GM12878 (cell line): ENCODE results near the gene ANKRD34A. TPM values are rescaled to one million over a fixed set of nuclear protein-coding genes. Genes with fewer than 3 reads are reported as not detected.

Experiments
- ATAC-seq: fragments of 200-7000 bp; cut with Tn5 transposase; 3 replicates; pipeline ENCODE4 v1.9.1; 2020; ENCODE audit warnings: mild to moderate bottlenecking, moderate library complexity
- BruUV-seq: library from RNA; stranded (reverse); fragments of 400-500 nt; replicated peaks from 2 replicates; lab custom pipeline; 2021; lab: Mats Ljungman, UMichigan
- CTCF ChIA-PET: fragments of 300-600 bp; sonication (Branson Sonifier 250); formaldehyde crosslinking; extraction: SDS; loops from one replicate; lab custom pipeline; 2021; ENCODE audit warnings: inconsistent platforms; lab: Yijun Ruan, JAX
- POLR2A ChIA-PET: fragments of 350-600 bp; formaldehyde crosslinking; extraction: SDS; loops from one replicate; lab custom pipeline; 2021; ENCODE audit warnings: inconsistent platforms; lab: Charles Lee
- RAD21 ChIA-PET: fragments of 300-600 bp; sonication (Branson Sonifier 250); formaldehyde crosslinking; loops from one replicate; lab custom pipeline; 2023; ENCODE audit warnings: antibody characterized with exemption; ENCODE audit not compliant: unreplicated experiment; lab: Charles Lee
- SMC1A ChIA-PET: fragments of 300-600 bp; sonication (Branson Sonifier 250); formaldehyde crosslinking; loops from one replicate; lab custom pipeline; 2023; ENCODE audit not compliant: unreplicated experiment, uncharacterized antibody; lab: Charles Lee
- DNase-seq: peaks from one replicate; pipeline ENCODE4 v3.0.0-alpha.2; 2011; ENCODE audit warnings: low read depth, low spot score
- FAIRE-seq: peaks from 3 replicates; lab custom pipeline; 2011; peaks lifted over from hg19 to GRCh38; lab: Jason Lieb, UNC
- H2AFZ ChIP-seq: 2 replicates; pipeline ENCODE4 v1.6.0; 2011; ENCODE audit warnings: low read depth, low read length, control low read depth; ENCODE audit not compliant: control insufficient read depth
- H3K27ac ChIP-seq: 2 replicates; pipeline ENCODE4 v1.5.1; 2011; ENCODE audit warnings: control low read depth; ENCODE audit not compliant: control insufficient read depth, insufficient read depth
- H3K27me3 ChIP-seq, 2 experiments: replicated peaks in 1 of 2; 2 replicates each; pipeline versions ENCODE4 v1.6.0 to v1.6.1; 2011; ENCODE audit warnings: low read length in 1 of 2; ENCODE audit not compliant: control insufficient read depth in 2 of 2, insufficient read depth in 2 of 2
- H3K36me3 ChIP-seq, 2 experiments: 2 replicates each; pipeline ENCODE4 v1.5.1; 2011; ENCODE audit warnings: low read length in 1 of 2; ENCODE audit not compliant: control insufficient read depth in 2 of 2, insufficient read depth in 2 of 2
- H3K4me1 ChIP-seq: 2 replicates; pipeline ENCODE4 v1.6.1; 2011; ENCODE audit warnings: mild to moderate bottlenecking, low read length, moderate library complexity, mixed read lengths; ENCODE audit not compliant: control insufficient read depth, insufficient read depth
- H3K4me2 ChIP-seq: 2 replicates; pipeline ENCODE4 v1.6.0; 2011; ENCODE audit warnings: control low read depth; ENCODE audit not compliant: control insufficient read depth, insufficient read depth
- H3K4me3 ChIP-seq: fragments of 200-600 bp; sonication (generic); 2 replicates; pipeline ENCODE4 v1.5.1; 2016
- H3K79me2 ChIP-seq: 2 replicates; pipeline ENCODE4 v1.6.0; 2011; ENCODE audit warnings: low read length; ENCODE audit not compliant: control insufficient read depth, insufficient read depth
- H3K9ac ChIP-seq: 2 replicates; pipeline ENCODE4 v1.8.0; 2011; ENCODE audit warnings: low read length, control low read depth, mixed read lengths; ENCODE audit not compliant: control insufficient read depth, insufficient read depth
- H3K9me3 ChIP-seq: replicated peaks from 3 replicates; pipeline ENCODE4 v1.5.1; 2011; ENCODE audit warnings: mild to moderate bottlenecking, low read length; ENCODE audit not compliant: control insufficient read depth, insufficient read depth
- H4K20me1 ChIP-seq: 2 replicates; pipeline ENCODE4 v1.6.0; 2011; ENCODE audit not compliant: control insufficient read depth, insufficient read depth
- CTCF ChIP-seq, 3 experiments: IDR thresholded peaks in 2 of 3; conservative IDR thresholded peaks in 1 of 3; 2 replicates each; pipeline ENCODE4 v1.5.1; 2011; ENCODE audit warnings: low read depth in 3 of 3, low read length in 3 of 3, mild to moderate bottlenecking in 3 of 3, control low read depth in 2 of 3, moderate library complexity in 2 of 3, inconsistent platforms in 1 of 3, mixed read lengths in 1 of 3; ENCODE audit not compliant: control insufficient read depth in 2 of 3, insufficient read depth in 1 of 3; ENCODE audit errors: extremely low read depth in 1 of 3
- HSF1 ChIP-seq: fragments of 150-350 bp; IDR thresholded peaks from 2 replicates; pipeline ENCODE4 v1.6.1; 2014; ENCODE audit warnings: mild to moderate bottlenecking, low read depth, low read length
- IRF5 ChIP-seq: fragments of 450-650 bp; IDR thresholded peaks from 2 replicates; pipeline ENCODE4 v1.6.1; 2017; ENCODE audit warnings: borderline replicate concordance
- NR2F1 ChIP-seq: fragments of 450-650 bp; conservative IDR thresholded peaks from 2 replicates; pipeline ENCODE4 v1.6.1; 2017; ENCODE audit warnings: mild to moderate bottlenecking
- PKNOX1 ChIP-seq: fragments of 450-650 bp; IDR thresholded peaks from 2 replicates; pipeline ENCODE4 v1.6.1; 2016; ENCODE audit warnings: mild to moderate bottlenecking
- SREBF1 ChIP-seq: IDR thresholded peaks from 2 replicates; pipeline ENCODE4 v1.6.1; 2012; ENCODE audit warnings: mild to moderate bottlenecking, low read length
- SRF ChIP-seq, 2 experiments: IDR thresholded peaks; 2 replicates each; pipeline ENCODE4 v1.6.1; 2011; ENCODE audit warnings: low read depth in 2 of 2, low read length in 2 of 2, mild to moderate bottlenecking in 1 of 2, moderate library complexity in 1 of 2
- ZNF592 ChIP-seq: fragments of 450-650 bp; IDR thresholded peaks from 2 replicates; pipeline ENCODE4 v1.6.1; 2017; ENCODE audit warnings: mild to moderate bottlenecking, moderate library complexity
- WGBS: methylation state at CpG from one replicate; pipeline ENCODE4 v1.1.6; 2016; ENCODE audit warnings: low lambda C conversion rate; ENCODE audit not compliant: insufficient replicate concordance, insufficient coverage; ENCODE audit errors: missing lambda C conversion rate; 5-methylcytosine and 5-hydroxymethylcytosine counted together
- in situ Hi-C: fragments of 300-500 bp; cut with MboI; formaldehyde crosslinking; loops from 9 replicates; pipeline ENCODE4 v1.14.3; 2018; ENCODE audit warnings: mixed read lengths
- intact Hi-C: fragments of 100-400 bp; cut with micrococcal nuclease; formaldehyde crosslinking; loops from one replicate; pipeline ENCODE4 v1.14.2; 2022; ENCODE audit not compliant: unreplicated experiment
- polyA plus RNA-seq, 11 experiments: library from polyadenylated mRNA; depleted of rRNA in 4 of 11; unstranded in 6 of 11; stranded (reverse) in 5 of 11; fragments of >200 nt; fragmentation: Nextera tagmentation in 4 of 11; fragmentation: Illumina TruSeq in 1 of 11; extraction: Ambion mirVana in 4 of 11; extraction: Trizol in 1 of 11; gene quantifications; 1 replicate in 1 of 11; 2 replicates in 10 of 11; pipeline versions ENCODE4 v1.2.1 to v1.2.3, GENCODE V29; 2011 to 2016; ENCODE audit warnings: inconsistent platforms in 2 of 11, missing spikeins in 2 of 11, low read depth in 1 of 11
- total RNA-seq, 4 experiments: library from RNA; depleted of rRNA in 3 of 4; stranded (reverse); fragments of >200 nt in 3 of 4; fragmentation: Illumina TruSeq in 1 of 4; extraction: Trizol in 1 of 4; gene quantifications; 2 replicates each; pipeline versions ENCODE4 v1.2.1 to v1.2.3, GENCODE V29; 2013 to 2021

The ANKRD34A gene
- total and polyA plus RNA-seq, 10 of the 15 experiments (the other 5 are each of a cell fraction or from before 2014, with no cell fraction given) = 0.40 to 3.5 (median 1.6) TPM

- TF ChIP-seq HSF1 = no peak
- no peak for TF ChIP-seq SREBF1
- TF ChIP-seq NR2F1 = no peak
- no peak for TF ChIP-seq ZNF592
- TF ChIP-seq IRF5 = no peak
- no peak for TF ChIP-seq CTCF (IDR thresholded peaks at IDR 0.05 in 2 of 3, conservative IDR thresholded peaks at IDR 0.05 in 1 of 3; ENCODE audit: control insufficient read depth in 2 of 3, extremely low read depth in 1 of 3, insufficient read depth in 1 of 3, low read depth in 3 of 3, low read length in 3 of 3)
- TF ChIP-seq SRF (IDR thresholded peaks at IDR 0.05; ENCODE audit: low read depth in 2 of 2, low read length in 2 of 2) = no peak
- no peak for TF ChIP-seq PKNOX1
- Histone ChIP-seq H3K4me2 (no peak overlapping the region), H3K27me3 (no peaks in the 10 kb centered on the region), H2AFZ (no peak overlapping the region), H3K4me3 (no peak overlapping the region), H3K4me1 (peaks cover 29% of the 10 kb centered on the region), H3K9ac (no peak overlapping the region), H4K20me1 (no peaks in the 10 kb centered on the region), H3K9me3 (no peaks in the 10 kb centered on the region), H3K79me2 (no peaks in the 10 kb centered on the region), H3K36me3 (no peaks in the 10 kb centered on the region), H3K27ac (peak overlapping the region; percentile 14; the same call in 1 of the 2 replicates)
- intact Hi-C loops = no loop called here
- ChIA-PET CTCF (interaction anchor here (0.8 to 9.4 kb wide), 3 partner anchors 7 to 24 kb away, joined by 3 to 196 read pairs (median 3); partner anchors contain the start of gene TXNIP), SMC1A (interaction anchor here (10.9 kb wide), 1 partner anchor 8 kb away, joined by 244 read pairs; the partner anchor contains the start of gene TXNIP), POLR2A (interaction anchor here (1.1 to 3.9 kb wide), 5 partner anchors 8 to 21 kb away, joined by 3 to 21 read pairs (median 4); partner anchors contain the start of genes ANKRD34A, POLR3GL and TXNIP), RAD21 (interaction anchor here (1.2 kb wide), 1 partner anchor 50 kb away, joined by 3 read pairs; no protein-coding TSS in a partner anchor)
- BruUV-seq = no TSS peak
- in situ Hi-C loops = no loop called here
- DNase-seq (no peak), ATAC-seq (no peak), FAIRE-seq (no peak)
- 69% methylated on average over 2 of the region's 2 CpGs for WGBS
Observed at GRCh38 chr1:145985129-145985501, 20.7 kb upstream of the ANKRD34A start.
